IMR-90 (cell line): ENCODE measurements around the gene TPST1. TPM values are rescaled to one million over a fixed set of nuclear protein-coding genes. Genes with fewer than 3 reads are reported as not detected.

ENCODE experiments used
- ATAC-seq: fragments of 200-7000 bp; cut with Tn5 transposase; 2 replicates; pipeline ENCODE4 v1.9.1; 2020; ENCODE audit warnings: low read depth, mild to moderate bottlenecking, moderate library complexity
- BruUV-seq: library from RNA; stranded (reverse); fragments of 400-500 nt; replicated peaks from 2 replicates; lab custom pipeline; 2021; lab: Mats Ljungman, UMichigan
- CTCF ChIA-PET: fragments of 300-600 bp; formaldehyde crosslinking; extraction: SDS; loops from one replicate; lab custom pipeline; 2021; ENCODE audit warnings: antibody characterized with exemption; lab: Yijun Ruan, JAX
- POLR2A ChIA-PET: fragments of 300-600 bp; sonication (Branson Sonifier 250); formaldehyde crosslinking; loops from one replicate; lab custom pipeline; 2022; ENCODE audit warnings: antibody characterized with exemption; ENCODE audit not compliant: unreplicated experiment; lab: Charles Lee
- DNase-seq: peaks from one replicate; pipeline ENCODE4 v3.0.0; 2013
- H2AFZ ChIP-seq: replicated peaks from 2 replicates; pipeline ENCODE3; 2013; ENCODE audit warnings: low read length, mild to moderate bottlenecking; ENCODE audit not compliant: poor library complexity
- H2AK5ac ChIP-seq: 2 replicates; pipeline ENCODE4 v1.6.1; 2013; ENCODE audit warnings: low read depth, low read length, inconsistent platforms
- H2AK9ac ChIP-seq: replicated peaks from 2 replicates; pipeline ENCODE3; 2013; ENCODE audit warnings: mild to moderate bottlenecking, low read depth, low read length, moderate library complexity; ENCODE audit not compliant: poor library complexity
- H2BK120ac ChIP-seq: 2 replicates; pipeline ENCODE4 v1.6.1; 2013; ENCODE audit warnings: low read depth, low read length, inconsistent platforms
- H2BK15ac ChIP-seq: 3 replicates; pipeline ENCODE4 v1.6.1; 2013; ENCODE audit warnings: low read depth, low read length, inconsistent platforms
- H2BK20ac ChIP-seq: 2 replicates; pipeline ENCODE4 v1.6.1; 2013; ENCODE audit warnings: low read depth, mild to moderate bottlenecking, inconsistent platforms, low read length, moderate library complexity
- H2BK5ac ChIP-seq: 2 replicates; pipeline ENCODE4 v1.6.1; 2013; ENCODE audit warnings: mild to moderate bottlenecking, low read depth, low read length, inconsistent platforms; ENCODE audit not compliant: poor library complexity, severe bottlenecking
- H3K14ac ChIP-seq: replicated peaks from 2 replicates; pipeline ENCODE4 v1.6.1; 2013; ENCODE audit warnings: low read depth, low read length, inconsistent platforms
- H3K18ac ChIP-seq: 2 replicates; pipeline ENCODE4 v1.6.1; 2013; ENCODE audit warnings: low read depth, low read length, control low read depth
- H3K23ac ChIP-seq: 2 replicates; pipeline ENCODE4 v1.6.1; 2013; ENCODE audit warnings: low read depth, low read length, inconsistent platforms
- H3K27ac ChIP-seq: 2 replicates; pipeline ENCODE4 v1.5.1; 2013; ENCODE audit warnings: mild to moderate bottlenecking, control low read depth, low read length; ENCODE audit not compliant: insufficient read depth
- H3K27me3 ChIP-seq: 2 replicates; pipeline ENCODE4 v1.6.1; 2013; ENCODE audit warnings: low read length; ENCODE audit not compliant: control insufficient read depth, insufficient read depth
- H3K36me3 ChIP-seq: 2 replicates; pipeline ENCODE4 v1.6.1; 2013; ENCODE audit warnings: low read length, mixed read lengths; ENCODE audit not compliant: control insufficient read depth, insufficient read depth
- H3K4ac ChIP-seq: 2 replicates; pipeline ENCODE4 v1.6.1; 2013; ENCODE audit warnings: low read depth, low read length, inconsistent platforms
- H3K4me1 ChIP-seq: 2 replicates; pipeline ENCODE4 v1.6.1; 2013; ENCODE audit warnings: low read length, mixed read lengths; ENCODE audit not compliant: control insufficient read depth, insufficient read depth
- H3K4me2 ChIP-seq: 2 replicates; pipeline ENCODE4 v1.6.1; 2013; ENCODE audit warnings: low read depth, mild to moderate bottlenecking, control low read depth, low read length, moderate library complexity
- H3K4me3 ChIP-seq: 2 replicates; pipeline ENCODE4 v1.5.1; 2013; ENCODE audit warnings: low read depth, mild to moderate bottlenecking, control low read depth, low read length, moderate library complexity; ENCODE audit not compliant: insufficient read depth
- H3K56ac ChIP-seq: 2 replicates; pipeline ENCODE4 v1.6.1; 2013; ENCODE audit warnings: low read length, inconsistent platforms; ENCODE audit not compliant: insufficient read depth; ENCODE audit errors: extremely low read depth
- H3K79me1 ChIP-seq, 2 experiments: 2 replicates each; pipeline ENCODE4 v1.6.1; 2013; ENCODE audit warnings: low read length in 2 of 2, inconsistent platforms in 1 of 2, low read depth in 1 of 2
- H3K9ac ChIP-seq: 2 replicates; pipeline ENCODE4 v1.6.1; 2013; ENCODE audit warnings: low read depth, low read length, control low read depth
- H3K9me1 ChIP-seq: 2 replicates; pipeline ENCODE4 v1.6.1; 2013; ENCODE audit warnings: low read length, inconsistent platforms; ENCODE audit not compliant: insufficient read depth
- H3K9me3 ChIP-seq: 2 replicates; pipeline ENCODE4 v1.6.1; 2013; ENCODE audit warnings: low read length; ENCODE audit not compliant: control insufficient read depth, insufficient read depth
- H4K20me1 ChIP-seq: 2 replicates; pipeline ENCODE4 v1.6.1; 2013; ENCODE audit warnings: low read length, inconsistent platforms; ENCODE audit not compliant: insufficient read depth
- H4K5ac ChIP-seq: 2 replicates; pipeline ENCODE4 v1.6.1; 2013; ENCODE audit warnings: mild to moderate bottlenecking, low read depth, low read length, control low read depth
- H4K8ac ChIP-seq, 2 experiments: 2 replicates each; pipeline ENCODE4 v1.6.1; 2013; ENCODE audit warnings: low read depth in 2 of 2, low read length in 2 of 2, control low read depth in 1 of 2, inconsistent platforms in 1 of 2
- H4K91ac ChIP-seq: 2 replicates; pipeline ENCODE4 v1.6.1; 2013; ENCODE audit warnings: low read depth, low read length, inconsistent platforms; ENCODE audit not compliant: insufficient read depth
- CEBPB ChIP-seq: IDR thresholded peaks from 2 replicates; pipeline ENCODE4 v1.6.1; 2012; ENCODE audit warnings: low read depth, low read length, improper control_type of control experiment
- CHD1 ChIP-seq: IDR thresholded peaks from 2 replicates; pipeline ENCODE4 v1.6.1; 2012; ENCODE audit warnings: low read depth, low read length, improper control_type of control experiment
- ELK1 ChIP-seq: fragments of 150-350 bp; IDR thresholded peaks from 2 replicates; pipeline ENCODE4 v1.6.1; 2016; ENCODE audit warnings: low read depth, mild to moderate bottlenecking, low read length, moderate library complexity, borderline replicate concordance
- FOS ChIP-seq: fragments of 150-350 bp; IDR thresholded peaks from 2 replicates; pipeline ENCODE4 v1.6.1; 2016; ENCODE audit warnings: low read depth, low read length
- MAFK ChIP-seq: IDR thresholded peaks from 2 replicates; pipeline ENCODE4 v1.6.1; 2012; ENCODE audit warnings: low read depth, low read length, improper control_type of control experiment
- MAZ ChIP-seq: IDR thresholded peaks from 2 replicates; pipeline ENCODE4 v1.6.1; 2012; ENCODE audit warnings: low read depth, mild to moderate bottlenecking, low read length, improper control_type of control experiment, moderate library complexity, borderline replicate concordance
- MXI1 ChIP-seq: IDR thresholded peaks from 2 replicates; pipeline ENCODE4 v1.6.1; 2012; ENCODE audit warnings: low read depth, mild to moderate bottlenecking, low read length, moderate library complexity, borderline replicate concordance
- POLR2A ChIP-seq: IDR thresholded peaks from 2 replicates; pipeline ENCODE4 v1.6.1; 2012; ENCODE audit warnings: mild to moderate bottlenecking, low read depth, low read length
- RAD21 ChIP-seq: IDR thresholded peaks from 2 replicates; pipeline ENCODE4 v1.6.1; 2012; ENCODE audit warnings: low read length, improper control_type of control experiment
- RCOR1 ChIP-seq: IDR thresholded peaks from 2 replicates; pipeline ENCODE4 v1.6.1; 2012; ENCODE audit warnings: mild to moderate bottlenecking, low read length, improper control_type of control experiment; ENCODE audit not compliant: insufficient replicate concordance
- RFX5 ChIP-seq: IDR thresholded peaks from 2 replicates; pipeline ENCODE4 v1.8.0; 2012; ENCODE audit warnings: low read depth, mild to moderate bottlenecking, low read length, moderate library complexity
- SMC3 ChIP-seq: fragments of 150-350 bp; IDR thresholded peaks from 2 replicates; pipeline ENCODE4 v1.6.1; 2016; ENCODE audit warnings: low read depth, mild to moderate bottlenecking, antibody characterized with exemption, low read length, moderate library complexity
- USF2 ChIP-seq: fragments of 150-350 bp; IDR thresholded peaks from 2 replicates; pipeline ENCODE4 v1.6.1; 2017; ENCODE audit warnings: mild to moderate bottlenecking, antibody characterized with exemption, low read length, low read depth
- WGBS, 2 experiments: methylation state at CpG; one replicate each; pipeline versions ENCODE4 v1.1.5 to v1.1.7; 2013; ENCODE audit warnings: missing lambda C conversion rate in 2 of 2; ENCODE audit not compliant: insufficient read length in 1 of 2; ENCODE audit errors: extremely low coverage in 2 of 2; 5-methylcytosine and 5-hydroxymethylcytosine counted together
- dilution Hi-C: fragments of 300-500 bp; cut with HindIII; formaldehyde crosslinking; loops from one replicate; pipeline ENCODE4 v1.14.3; 2018; ENCODE audit warnings: low sequenced_read_pairs; ENCODE audit not compliant: unreplicated experiment
- in situ Hi-C: fragments of 300-500 bp; cut with MboI; formaldehyde crosslinking; loops from 3 replicates; pipeline ENCODE4 v1.14.3; 2019; ENCODE audit warnings: low sequenced_read_pairs, inconsistent platforms, mixed read lengths
- intact Hi-C: fragments of 100-400 bp; cut with micrococcal nuclease; formaldehyde crosslinking; loops from 2 replicates; pipeline ENCODE4 v1.10.0; 2022
- polyA plus RNA-seq, 3 experiments: library from polyadenylated mRNA; depleted of rRNA; stranded (reverse); fragments of >200 nt; gene quantifications; 2 replicates each; pipeline ENCODE4 v1.2.3, GENCODE V29; 2012; ENCODE audit warnings: low replicate concordance in 1 of 3
- total RNA-seq: library from RNA; depleted of rRNA; stranded (reverse); fragments of >200 nt; gene quantifications from 2 replicates; pipeline ENCODE4 v1.2.3, GENCODE V29; 2012

The TPST1 gene
- total and polyA plus RNA-seq, 2 of the 4 experiments (the other 2 are of a cell fraction), result 37.7 to 58.6 TPM

GRCh38 chr7:66281678-66282590, 76.8 kb downstream of the TPST1 start:
- peaks cover 8% of the 10 kb centered on the region; the same call in 1 of the 2 replicates for H4K20me1 ChIP-seq
- WGBS, 2 experiments, result 0% methylated on average over 4 of the region's 8 CpGs; no CpG with 5 or more reads in 1 of the 2 experiments
- H3K9me1 ChIP-seq, result peaks cover 11% of the 10 kb centered on the region; the same call in 1 of the 2 replicates
- H3K18ac ChIP-seq, result peak overlapping the region; percentile 98; the same call in 1 of the 2 replicates
- H2AK5ac ChIP-seq, result peak overlapping the region; percentile 74
- no peak overlapping the region for H3K9ac ChIP-seq
- no peaks in the 10 kb centered on the region; the same call in 1 of the 2 replicates for H3K36me3 ChIP-seq
- H2BK20ac ChIP-seq, result peak overlapping the region; percentile 63
- H3K23ac ChIP-seq, result peak overlapping the region; percentile 67; the same call in 1 of the 2 replicates
- peak overlapping the region; percentile 15 for H2AFZ ChIP-seq
- no peak overlapping the region for H2AK9ac ChIP-seq
- H3K14ac ChIP-seq, result peak overlapping the region; percentile 74
- intact Hi-C loops (no loop called here), dilution Hi-C loops (no loop called here), in situ Hi-C loops (no loop called here)
- H3K4ac ChIP-seq, result peak overlapping the region; percentile 89; the same call in 1 of the 2 replicates
- H4K8ac ChIP-seq, result peak overlapping the region in 1 of 2 experiments; percentile 53; a peak in 2 of 4 replicates
- no peak overlapping the region for H3K4me3 ChIP-seq
- H3K4me2 ChIP-seq, result peak overlapping the region; percentile 18; the same call in 1 of the 2 replicates
- DNase-seq (peak; percentile 98), ATAC-seq (peak; percentile 79)
- H2BK15ac ChIP-seq, result peak overlapping the region; percentile 63; the same call in 2 of the 3 replicates
- H3K56ac ChIP-seq, result peak overlapping the region; percentile 30
- peak overlapping the region; percentile 88; the same call in 1 of the 2 replicates for H3K27ac ChIP-seq
- peak overlapping the region; percentile 84 for H2BK120ac ChIP-seq
- H2BK5ac ChIP-seq, result peak overlapping the region; percentile 70
- peak overlapping the region; percentile 86; the same call in 1 of the 2 replicates for H4K5ac ChIP-seq
- no peaks in the 10 kb centered on the region for H3K9me3 ChIP-seq
- no TSS peak for BruUV-seq
- no peaks in the 10 kb centered on the region for H3K27me3 ChIP-seq
- H4K91ac ChIP-seq, result peak overlapping the region; percentile 83
- POLR2A ChIA-PET, result interaction anchor here (0.6 kb wide), 1 partner anchor 145 kb away, joined by 3 read pairs; no protein-coding TSS in a partner anchor
- H3K4me1 ChIP-seq, result peaks cover 16% of the 10 kb centered on the region
- CTCF ChIA-PET, result no interaction called here
- peaks cover 25 to 68% of the 10 kb centered on the region in 2 experiments for H3K79me1 ChIP-seq
- no peak for TF ChIP-seq RCOR1
- no peak for TF ChIP-seq MAZ
- TF ChIP-seq RAD21, result no peak
- TF ChIP-seq SMC3, result no peak
- TF ChIP-seq ELK1, result no peak
- no peak for TF ChIP-seq POLR2A
- no peak for TF ChIP-seq CEBPB
- TF ChIP-seq USF2, result no peak
- no peak for TF ChIP-seq CHD1
- peak; percentile 43; the same call in 1 of the 2 replicates for TF ChIP-seq MXI1
- TF ChIP-seq RFX5, result no peak
- TF ChIP-seq MAFK, result peak; percentile 87
- TF ChIP-seq FOS, result peak; percentile 50; the same call in 1 of the 2 replicates
